Thyroid gland (tissue), 4 donors: ENCODE results near the gene ABCG1. TPM values are rescaled to one million over a fixed set of nuclear protein-coding genes. Genes with fewer than 3 reads are reported as not detected.
A peak's percentile ranks its signal among the peaks of the same experiment; 100 is the strongest.

Experiments used
- DNase-seq, 2 donors: peaks; one replicate each; pipeline ENCODE4 v3.0.0-alpha.2; 2019
- H3K27ac ChIP-seq, 3 donors: fragments of 200-600 bp; sonication (generic); 1 replicate in 2 of 3; 2 replicates in 1 of 3; pipeline ENCODE4 v1.5.1; 2016 to 2019; ENCODE audit warnings: mild to moderate bottlenecking in 1 of 3, moderate library complexity in 1 of 3
- H3K27me3 ChIP-seq: fragments of 200-600 bp; sonication (generic); one replicate; pipeline ENCODE4 v1.5.1; 2019
- H3K36me3 ChIP-seq, 2 donors: fragments of 200-600 bp; sonication (generic); one replicate each; pipeline ENCODE4 v1.5.1; 2016 to 2019
- H3K4me1 ChIP-seq, 2 donors: fragments of 200-600 bp; sonication (generic); one replicate each; pipeline ENCODE4 v1.5.1; 2017 to 2019
- H3K4me3 ChIP-seq, 3 donors: fragments of 200-600 bp; sonication (generic); replicated peaks in 1 of 3; 1 replicate in 2 of 3; 2 replicates in 1 of 3; pipeline ENCODE4 v1.5.1; 2016; ENCODE audit warnings: mild to moderate bottlenecking in 1 of 3
- H3K9me3 ChIP-seq: fragments of 200-600 bp; sonication (generic); one replicate; pipeline ENCODE4 v1.5.1; 2017
- CTCF ChIP-seq, 6 experiments: fragments of 200-600 bp in 3 of 6; fragments of 450-650 bp in 3 of 6; sonication (generic) in 3 of 6; IDR thresholded peaks; one replicate each; pipeline ENCODE4 v1.5.1; 2016 to 2019; ENCODE audit warnings: antibody characterized with exemption in 6 of 6, mild to moderate bottlenecking in 2 of 6, inconsistent platforms in 1 of 6, moderate library complexity in 1 of 6
- POLR2A ChIP-seq, 2 donors: fragments of 450-650 bp; IDR thresholded peaks; one replicate each; pipeline ENCODE4 v1.6.1; 2017; ENCODE audit warnings: antibody characterized with exemption in 2 of 2, mild to moderate bottlenecking in 2 of 2, moderate library complexity in 1 of 2
- WGBS, 2 donors: methylation state at CpG; one replicate each; pipeline ENCODE4 v1.1.5; 2017; 5-methylcytosine and 5-hydroxymethylcytosine counted together
- intact Hi-C: fragments of 100-400 bp; cut with DNase I; formaldehyde crosslinking; loops from one replicate; pipeline ENCODE4 v1.15.1; 2023
- total RNA-seq, 4 donors: library from RNA; depleted of rRNA; stranded (reverse); fragments of >200 nt; gene quantifications; one replicate each; pipeline ENCODE4 v1.2.3, GENCODE V29; 2016

ABCG1 gene
- total RNA-seq, 4 donors from 2014 or later = 13.8 to 34.1 (median 18.9) TPM

GRCh38 chr21:42225571-42226155 lies 6.7 kb downstream of the ABCG1 start:
- 91 to 92% methylated on average over 13 of the region's 13 CpGs for WGBS, 2 donors
- peaks cover 13 to 25% of the 10 kb centered on the region in 2 donors for H3K4me1 ChIP-seq
- no peaks in the 10 kb centered on the region for H3K9me3 ChIP-seq
- H3K27ac ChIP-seq = no peak overlapping the region
- no peak overlapping the region for H3K4me3 ChIP-seq
- intact Hi-C loops = no loop called here
- TF ChIP-seq POLR2A (IDR thresholded peaks at IDR 0.05) = no peak
- no peaks in the 10 kb centered on the region for H3K27me3 ChIP-seq
- DNase-seq = no peak
- H3K36me3 ChIP-seq = no peaks in the 10 kb centered on the region

DNA sequence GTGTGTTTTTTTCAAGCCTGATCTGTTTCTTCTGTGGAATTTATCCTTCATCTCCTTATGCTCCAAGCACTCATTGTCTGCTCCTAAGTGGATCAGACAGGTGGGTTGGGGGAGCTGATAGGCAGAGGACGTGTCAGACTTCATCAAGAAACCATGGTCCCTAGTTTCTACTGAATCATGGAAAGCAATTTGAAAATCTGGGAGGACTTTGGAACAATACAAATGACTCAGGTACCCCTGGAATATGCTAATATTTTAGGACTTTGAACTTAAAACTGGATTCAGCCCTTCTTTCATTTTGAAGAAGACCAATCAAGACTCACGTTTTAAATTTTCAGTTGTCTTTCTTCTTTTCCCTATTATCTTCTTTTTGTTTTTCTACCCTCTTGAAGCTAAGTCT lies 7.7 kb downstream of the ABCG1 start:
- Histone ChIP-seq H3K27me3 (no peaks in the 10 kb centered on the region), H3K9me3 (no peaks in the 10 kb centered on the region), H3K4me3 (no peak overlapping the region), H3K36me3 (no peaks in the 10 kb centered on the region), H3K27ac (no peak overlapping the region), H3K4me1 (peaks cover 6 to 25% of the 10 kb centered on the region in 2 donors)
- DNase-seq = no peak
- TF ChIP-seq POLR2A (IDR thresholded peaks at IDR 0.05) (no peak), CTCF (IDR thresholded peaks at IDR 0.05) (no peak)
- intact Hi-C loops = no loop called here
- WGBS, 2 donors = 89% methylated on average over 2 of the region's 2 CpGs

- TF ChIP-seq CTCF (IDR thresholded peaks at IDR 0.05) (no peak), POLR2A (IDR thresholded peaks at IDR 0.05) (no peak)
- 53 to 60% methylated on average over 10 of the region's 10 CpGs for whole genome bisulfite sequencing, 2 donors
- intact Hi-C loops = no loop called here
- Histone ChIP-seq H3K27me3 (no peaks in the 10 kb centered on the region), H3K27ac (peak overlapping the region in 2 of 3 donors; percentile 42 to 48), H3K9me3 (no peaks in the 10 kb centered on the region), H3K36me3 (no peaks in the 10 kb centered on the region), H3K4me3 (no peak overlapping the region), H3K4me1 (peaks cover 11 to 39% of the 10 kb centered on the region in 2 donors)
- peak; percentile 59 to 67 for DNase-seq
Observed at GRCh38 chr21:42227909-42228708, 9.2 kb downstream of the ABCG1 start.

DNA sequence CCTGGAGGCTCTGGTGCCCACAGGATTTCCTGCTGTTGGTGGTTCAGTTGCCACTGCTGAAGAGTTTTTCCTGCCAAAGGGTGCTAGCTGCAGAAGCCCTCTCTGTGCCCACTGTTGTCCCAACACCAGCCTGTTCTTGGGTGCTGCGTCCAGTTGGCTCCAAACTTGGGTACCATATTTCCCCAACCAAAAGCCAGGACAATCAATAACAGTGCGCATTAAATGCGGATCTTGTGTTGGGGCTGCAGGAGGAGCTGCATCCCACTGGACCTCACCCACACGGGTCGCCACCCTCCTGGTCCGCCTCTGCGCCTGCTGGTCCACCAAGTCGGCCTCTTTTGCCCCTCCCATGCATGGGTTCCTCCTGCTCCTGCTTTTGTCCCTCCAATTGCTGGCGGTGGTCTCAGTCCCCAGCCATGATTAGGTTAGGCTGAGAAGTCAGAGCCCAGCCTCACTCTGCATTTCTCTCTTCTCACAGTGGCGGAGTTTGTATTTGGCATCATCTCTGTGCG lies 9.8 kb downstream of the ABCG1 start:
- intact Hi-C loops = no loop called here
- H3K9me3 ChIP-seq = no peaks in the 10 kb centered on the region
- TF ChIP-seq CTCF (IDR thresholded peaks at IDR 0.05) = no peak
- TF ChIP-seq POLR2A (IDR thresholded peaks at IDR 0.05) = no peak
- no peaks in the 10 kb centered on the region for H3K36me3 ChIP-seq
- WGBS, 2 donors = 94 to 95% methylated on average over 11 of the region's 11 CpGs
- no peaks in the 10 kb centered on the region for H3K27me3 ChIP-seq
- H3K4me1 ChIP-seq = peaks cover 18 to 45% of the 10 kb centered on the region in 2 donors
- H3K27ac ChIP-seq = peak overlapping the region in 2 of 3 donors; percentile 35 to 48
- no peak for DNase-seq
- H3K4me3 ChIP-seq = no peak overlapping the region

DNA sequence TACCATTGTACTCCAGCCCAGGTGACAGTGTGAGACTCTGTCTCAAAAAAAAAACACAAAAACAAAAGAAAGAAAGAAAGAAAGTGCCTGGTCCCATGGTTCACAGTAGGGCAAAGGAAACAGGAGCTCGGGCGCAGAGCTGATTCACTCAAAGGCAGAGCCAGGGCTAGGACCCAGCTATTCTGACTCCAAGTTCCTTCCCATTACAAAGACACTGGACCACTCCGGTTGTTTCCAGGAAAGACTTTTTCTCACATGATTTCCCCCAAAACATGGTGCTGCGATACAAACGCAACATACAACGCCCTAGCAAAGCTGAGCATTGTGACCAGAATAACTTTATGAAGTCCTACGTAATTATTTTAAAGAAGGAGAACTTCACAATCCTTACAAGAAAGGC lies 10.7 kb downstream of the ABCG1 start:
- DNase-seq = no peak
- intact Hi-C loops = no loop called here
- WGBS, 2 donors = 80% methylated on average over 7 of the region's 7 CpGs
- Histone ChIP-seq H3K4me1 (peaks cover 25 to 52% of the 10 kb centered on the region in 2 donors), H3K27me3 (no peaks in the 10 kb centered on the region), H3K27ac (no peak overlapping the region), H3K36me3 (no peaks in the 10 kb centered on the region), H3K4me3 (no peak overlapping the region), H3K9me3 (no peaks in the 10 kb centered on the region)
- TF ChIP-seq CTCF (IDR thresholded peaks at IDR 0.05) (no peak), POLR2A (IDR thresholded peaks at IDR 0.05) (no peak)
